Measurements from ENCODE around the gene CHST10. TPM values are rescaled to one million over a fixed set of nuclear protein-coding genes. Genes with fewer than 3 reads are reported as not detected.

Gene CHST10
- total RNA-seq, 4 donors from 2014 or later, result 10.8 to 17.0 (median 13.5) TPM

DNA sequence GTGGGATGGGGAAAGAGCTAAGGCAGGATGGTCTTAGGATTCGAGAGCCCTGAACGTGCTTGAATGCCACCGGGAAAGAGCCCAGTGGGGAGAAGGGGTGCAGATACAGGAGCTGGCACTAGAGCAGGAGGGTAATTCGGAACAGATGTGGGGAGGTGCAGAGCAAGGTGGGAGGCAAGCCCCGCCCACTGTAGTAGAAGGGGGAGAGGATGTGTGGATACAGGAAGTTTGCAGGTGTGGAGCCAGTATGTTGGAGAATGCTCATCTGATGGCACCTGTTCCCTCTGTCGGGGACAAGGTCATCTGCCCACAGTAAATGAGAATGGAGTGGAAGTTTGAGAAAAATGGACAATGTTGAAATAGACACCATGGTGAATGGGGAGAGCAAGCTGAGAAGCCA is 28.8 kb downstream of the CHST10 start:
- no peak for TF ChIP-seq POLR2AphosphoS5 (IDR thresholded peaks at IDR 0.05)
- no peak for TF ChIP-seq EP300 (IDR thresholded peaks at IDR 0.05)
- TF ChIP-seq, protein P1, sequence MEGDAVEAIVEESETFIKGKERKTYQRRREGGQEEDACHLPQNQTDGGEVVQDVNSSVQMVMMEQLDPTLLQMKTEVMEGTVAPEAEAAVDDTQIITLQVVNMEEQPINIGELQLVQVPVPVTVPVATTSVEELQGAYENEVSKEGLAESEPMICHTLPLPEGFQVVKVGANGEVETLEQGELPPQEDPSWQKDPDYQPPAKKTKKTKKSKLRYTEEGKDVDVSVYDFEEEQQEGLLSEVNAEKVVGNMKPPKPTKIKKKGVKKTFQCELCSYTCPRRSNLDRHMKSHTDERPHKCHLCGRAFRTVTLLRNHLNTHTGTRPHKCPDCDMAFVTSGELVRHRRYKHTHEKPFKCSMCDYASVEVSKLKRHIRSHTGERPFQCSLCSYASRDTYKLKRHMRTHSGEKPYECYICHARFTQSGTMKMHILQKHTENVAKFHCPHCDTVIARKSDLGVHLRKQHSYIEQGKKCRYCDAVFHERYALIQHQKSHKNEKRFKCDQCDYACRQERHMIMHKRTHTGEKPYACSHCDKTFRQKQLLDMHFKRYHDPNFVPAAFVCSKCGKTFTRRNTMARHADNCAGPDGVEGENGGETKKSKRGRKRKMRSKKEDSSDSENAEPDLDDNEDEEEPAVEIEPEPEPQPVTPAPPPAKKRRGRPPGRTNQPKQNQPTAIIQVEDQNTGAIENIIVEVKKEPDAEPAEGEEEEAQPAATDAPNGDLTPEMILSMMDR (IDR thresholded peaks at IDR 0.05), result no peak
- no peak for TF ChIP-seq POLR2A (IDR thresholded peaks at IDR 0.05; ENCODE audit: low read depth)
- H3K27me3 ChIP-seq, result no peaks in the 10 kb centered on the region
- DNase-seq (ENCODE audit: extremely low spot score), result peak; percentile 75
- 88% methylated on average over 6 of the region's 6 CpGs for WGBS
- H3K4me1 ChIP-seq, result peaks cover 0 to 4% (median 1%) of the 10 kb centered on the region in 4 donors
- H3K4me3 ChIP-seq, result no peak overlapping the region
- peaks cover 0 to 31% (median 20%) of the 10 kb centered on the region in 4 donors for H3K36me3 ChIP-seq
- intact Hi-C loops (cut with DNase I), result loop anchor here (10.0 kb wide), 1 partner anchor 834 kb away; no protein-coding TSS in a partner anchor
- H3K9me3 ChIP-seq, result no peaks in the 10 kb centered on the region
- H3K27ac ChIP-seq (replicated peaks in 1 of 4), result no peak overlapping the region

DNA sequence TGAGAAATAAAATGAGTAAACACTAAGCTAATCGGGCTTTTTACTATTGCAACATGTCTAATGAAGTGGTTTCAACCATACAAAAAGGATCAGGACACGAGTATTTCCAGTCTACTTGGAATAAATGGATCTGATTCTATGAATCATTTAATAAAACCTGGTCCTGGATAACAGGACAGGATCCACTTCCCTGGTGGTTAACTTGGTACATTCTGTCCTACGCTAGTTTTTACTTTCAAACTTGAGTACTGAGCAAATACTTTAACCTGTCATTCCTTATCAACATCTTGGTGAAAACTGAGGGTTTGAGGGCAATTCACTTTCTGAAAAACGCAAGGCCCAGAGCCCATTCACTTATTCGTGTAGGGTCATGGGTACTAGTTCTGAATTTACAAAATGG is 33.5 kb downstream of the CHST10 start:
- H3K27ac ChIP-seq (replicated peaks in 1 of 4), result no peak overlapping the region
- no peaks in the 10 kb centered on the region for H3K36me3 ChIP-seq
- no peak overlapping the region for H3K4me3 ChIP-seq
- peaks cover 0 to 10% (median 2%) of the 10 kb centered on the region in 4 donors for H3K4me1 ChIP-seq
- 88% methylated on average over 5 of the region's 5 CpGs for WGBS
- intact Hi-C loops (cut with DNase I), result loop anchor here (10.0 kb wide), 1 partner anchor 829 kb away; no protein-coding TSS in a partner anchor
- no peak for DNase-seq (ENCODE audit: extremely low spot score)
- TF ChIP-seq POLR2A (IDR thresholded peaks at IDR 0.05; ENCODE audit: low read depth) (no peak), POLR2AphosphoS5 (IDR thresholded peaks at IDR 0.05) (no peak), EP300 (IDR thresholded peaks at IDR 0.05) (no peak)
- TF ChIP-seq, protein P1 (IDR thresholded peaks at IDR 0.05), result no peak
- no peaks in the 10 kb centered on the region for H3K27me3 ChIP-seq
- no peaks in the 10 kb centered on the region for H3K9me3 ChIP-seq

DNA sequence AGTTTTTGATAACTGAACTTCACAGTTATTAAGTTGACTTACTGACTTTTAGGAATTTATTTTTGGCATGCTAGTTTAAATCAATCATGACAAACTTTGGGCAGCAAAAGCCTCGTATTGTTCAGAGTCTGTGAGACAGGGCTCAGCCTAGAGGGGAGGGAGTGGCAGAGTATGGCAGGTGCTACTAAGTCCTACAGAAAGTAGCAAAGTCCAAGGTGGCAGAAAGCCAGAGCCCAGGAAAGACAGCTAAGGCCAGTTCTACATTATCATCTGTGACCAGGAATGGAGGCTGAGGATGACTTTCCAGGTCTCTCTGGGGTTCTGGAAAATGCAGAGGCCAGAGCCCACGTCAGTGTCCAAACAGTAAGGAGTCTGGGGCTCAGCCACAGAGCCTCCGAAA is 34.2 kb downstream of the CHST10 start:
- H3K4me1 ChIP-seq, result peaks cover 0 to 10% (median 2%) of the 10 kb centered on the region in 4 donors
- no peak overlapping the region for H3K27ac ChIP-seq (replicated peaks in 1 of 4)
- no peak for DNase-seq (ENCODE audit: extremely low spot score)
- no peaks in the 10 kb centered on the region for H3K27me3 ChIP-seq
- H3K4me3 ChIP-seq, result no peak overlapping the region
- no peaks in the 10 kb centered on the region for H3K9me3 ChIP-seq
- 81% methylated on average over 2 of the region's 3 CpGs for WGBS
- H3K36me3 ChIP-seq, result no peaks in the 10 kb centered on the region
- intact Hi-C loops (cut with DNase I), result loop anchor here (10.0 kb wide), 1 partner anchor 829 kb away; no protein-coding TSS in a partner anchor
- TF ChIP-seq POLR2A (IDR thresholded peaks at IDR 0.05; ENCODE audit: low read depth) (no peak), POLR2AphosphoS5 (IDR thresholded peaks at IDR 0.05) (no peak), EP300 (IDR thresholded peaks at IDR 0.05) (no peak)
- TF ChIP-seq, protein P1 (IDR thresholded peaks at IDR 0.05), result no peak

DNA sequence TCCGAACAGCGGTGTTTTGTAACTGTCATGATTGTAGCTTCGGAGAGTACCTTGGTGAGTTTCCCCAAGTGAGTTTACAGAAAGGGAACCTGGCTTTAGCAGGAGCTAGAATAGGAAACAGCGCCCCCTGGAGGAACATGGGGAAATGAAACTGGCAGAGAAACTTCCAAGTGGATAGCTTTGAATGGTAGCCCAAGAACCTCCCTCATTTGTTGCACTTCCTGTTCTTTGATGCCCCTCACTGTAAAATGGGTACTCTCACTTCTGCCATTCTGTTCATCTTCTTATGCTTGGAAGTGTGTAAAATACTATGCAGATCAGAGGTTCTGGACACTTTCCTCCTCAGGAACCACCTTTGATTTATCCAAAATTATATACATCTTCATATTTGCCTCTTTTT is 36.2 kb downstream of the CHST10 start:
- H3K27ac ChIP-seq (replicated peaks in 1 of 4), result no peak overlapping the region
- 20% methylated on average over 4 of the region's 4 CpGs for WGBS
- no peak for DNase-seq (ENCODE audit: extremely low spot score)
- intact Hi-C loops (cut with DNase I), result loop anchor here (2.0 to 10.0 kb wide), 2 partner anchors 118 to 826 kb away; no protein-coding TSS in a partner anchor
- TF ChIP-seq, protein P1 (IDR thresholded peaks at IDR 0.05), result peak; percentile 90 to 96 (median 91)
- no peak for TF ChIP-seq EP300 (IDR thresholded peaks at IDR 0.05)
- H3K9me3 ChIP-seq, result no peaks in the 10 kb centered on the region
- H3K27me3 ChIP-seq, result no peaks in the 10 kb centered on the region
- peaks cover 0 to 10% (median 2%) of the 10 kb centered on the region in 4 donors for H3K4me1 ChIP-seq
- H3K4me3 ChIP-seq, result no peak overlapping the region
- no peaks in the 10 kb centered on the region for H3K36me3 ChIP-seq

DNA sequence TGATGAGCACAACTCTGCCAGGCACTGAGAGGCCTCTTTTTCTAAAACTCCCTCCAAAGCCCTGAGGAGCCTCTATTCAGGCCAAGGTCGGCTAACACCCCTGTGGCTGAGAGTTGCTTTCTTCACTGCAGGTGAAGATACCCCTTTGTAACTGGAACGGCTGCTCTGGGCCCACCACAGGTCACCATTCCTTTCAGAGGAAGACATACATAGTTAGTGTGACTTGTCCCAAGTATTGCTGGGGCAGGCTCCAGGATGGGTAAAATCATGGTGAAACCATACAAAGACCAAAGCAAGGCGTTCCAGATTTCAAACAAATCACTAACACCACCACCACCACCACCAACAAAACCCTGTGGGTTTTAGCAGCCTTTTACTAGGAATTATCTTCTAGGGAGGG is 36.8 kb downstream of the CHST10 start:
- TF ChIP-seq EP300 (IDR thresholded peaks at IDR 0.05), result no peak
- TF ChIP-seq POLR2AphosphoS5 (IDR thresholded peaks at IDR 0.05), result no peak
- TF ChIP-seq POLR2A (IDR thresholded peaks at IDR 0.05; ENCODE audit: low read depth), result no peak
- TF ChIP-seq, protein P1 (IDR thresholded peaks at IDR 0.05), result no peak
- Histone ChIP-seq H3K4me1 (peaks cover 0 to 10% (median 2%) of the 10 kb centered on the region in 4 donors), H3K27me3 (no peaks in the 10 kb centered on the region), H3K9me3 (no peaks in the 10 kb centered on the region), H3K4me3 (no peak overlapping the region), H3K36me3 (no peaks in the 10 kb centered on the region), H3K27ac (replicated peaks in 1 of 4) (no peak overlapping the region)
- intact Hi-C loops (cut with DNase I), result loop anchor here (2.0 to 10.0 kb wide), 2 partner anchors 118 to 826 kb away; no protein-coding TSS in a partner anchor
- 74% methylated on average over 3 of the region's 3 CpGs for WGBS
- no peak for DNase-seq (ENCODE audit: extremely low spot score)

All from esophagus muscularis mucosa (tissue), 4 donors.